ENCODE data around the gene AMBP. TPM values are rescaled to one million over a fixed set of nuclear protein-coding genes. Genes with fewer than 3 reads are reported as not detected.

The AMBP gene
- total RNA-seq, 1 experiment from 2014 or later: 0.20 TPM

DNA sequence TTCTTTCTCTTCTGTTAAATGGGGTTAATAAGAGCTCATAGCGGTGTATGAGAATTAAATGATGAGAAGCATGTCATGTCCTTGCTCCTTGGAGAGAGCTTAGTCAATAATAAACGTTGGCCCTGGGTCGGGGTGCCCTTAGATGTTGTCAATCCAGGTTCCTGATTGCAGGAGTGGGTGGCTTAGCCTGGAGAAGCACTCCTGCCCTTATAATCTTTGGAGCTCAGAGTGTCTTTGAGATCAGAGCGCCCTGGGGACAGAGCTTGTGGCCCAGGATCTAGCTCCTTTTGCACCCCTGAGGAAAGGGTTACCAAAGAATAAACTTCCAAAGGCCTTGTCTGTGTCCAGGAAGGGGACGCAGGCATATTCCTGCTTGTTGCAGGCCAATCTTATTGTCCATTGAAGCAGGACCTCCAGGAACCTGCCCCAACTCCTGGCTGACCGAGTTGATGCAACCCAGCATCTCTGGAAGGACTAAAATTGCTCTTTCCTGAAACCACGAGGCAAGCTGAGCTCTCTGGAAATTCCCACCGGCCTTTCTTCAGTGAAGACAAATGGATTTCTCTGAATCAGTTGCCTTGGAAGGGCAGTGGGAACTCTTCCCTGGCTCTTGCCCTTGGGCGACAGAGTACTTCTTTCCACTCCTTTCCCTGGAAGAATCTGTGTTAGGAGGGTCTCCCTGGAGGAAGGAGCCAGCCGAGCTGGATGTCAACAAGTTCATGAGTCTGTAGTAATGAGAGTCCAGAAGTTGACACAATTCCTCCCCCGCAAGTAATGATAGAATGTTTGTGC lies 6.4 kb upstream of the AMBP start:
- no peak overlapping the region for H3K23ac ChIP-seq (ENCODE audit: insufficient read length, low read depth, low read length)
- WGBS (ENCODE audit: extremely low coverage, insufficient read length, low lambda C conversion rate): no CpG with 5 or more reads among the region's 11 CpGs
- H4K5ac ChIP-seq (ENCODE audit: insufficient read length, low read depth, low read length): no peak overlapping the region
- Mint-ChIP-seq H3K4me1 (0 out of 4 replicates have a peak, but pooled peaks cover 0 to 3% of the 10 kb centered on the region in 2 experiments), H3K27me3 (ENCODE audit: low read depth) (peaks cover 23% of the 10 kb centered on the region), H3K36me3 (ENCODE audit: insufficient read depth in 1 of 3, low read depth in 3 of 3) (no peaks in the 10 kb centered on the region), H3K9me3 (no peaks in the 10 kb centered on the region), H3K4me3 (no peak overlapping the region), H3K27ac (no peak overlapping the region)
- H4K20me1 ChIP-seq (ENCODE audit: control insufficient read depth, insufficient read depth, insufficient read length): no peaks in the 10 kb centered on the region
- H2BK5ac ChIP-seq (ENCODE audit: insufficient read length, low read length): no peak overlapping the region
- no peak overlapping the region for H2BK20ac ChIP-seq (ENCODE audit: low read depth, low read length, poor library complexity, severe bottlenecking)
- TF ChIP-seq, protein P1, sequence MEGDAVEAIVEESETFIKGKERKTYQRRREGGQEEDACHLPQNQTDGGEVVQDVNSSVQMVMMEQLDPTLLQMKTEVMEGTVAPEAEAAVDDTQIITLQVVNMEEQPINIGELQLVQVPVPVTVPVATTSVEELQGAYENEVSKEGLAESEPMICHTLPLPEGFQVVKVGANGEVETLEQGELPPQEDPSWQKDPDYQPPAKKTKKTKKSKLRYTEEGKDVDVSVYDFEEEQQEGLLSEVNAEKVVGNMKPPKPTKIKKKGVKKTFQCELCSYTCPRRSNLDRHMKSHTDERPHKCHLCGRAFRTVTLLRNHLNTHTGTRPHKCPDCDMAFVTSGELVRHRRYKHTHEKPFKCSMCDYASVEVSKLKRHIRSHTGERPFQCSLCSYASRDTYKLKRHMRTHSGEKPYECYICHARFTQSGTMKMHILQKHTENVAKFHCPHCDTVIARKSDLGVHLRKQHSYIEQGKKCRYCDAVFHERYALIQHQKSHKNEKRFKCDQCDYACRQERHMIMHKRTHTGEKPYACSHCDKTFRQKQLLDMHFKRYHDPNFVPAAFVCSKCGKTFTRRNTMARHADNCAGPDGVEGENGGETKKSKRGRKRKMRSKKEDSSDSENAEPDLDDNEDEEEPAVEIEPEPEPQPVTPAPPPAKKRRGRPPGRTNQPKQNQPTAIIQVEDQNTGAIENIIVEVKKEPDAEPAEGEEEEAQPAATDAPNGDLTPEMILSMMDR (conservative IDR thresholded peaks at IDR 0.05): no peak
- no peaks in the 10 kb centered on the region for H3K9me3 ChIP-seq (ENCODE audit: control insufficient read depth, low read depth, low read length)
- no peak overlapping the region for H4K8ac ChIP-seq (replicated peaks; ENCODE audit: insufficient read length, low read depth, low read length)
- no peaks in the 10 kb centered on the region for H3K23me2 ChIP-seq (ENCODE audit: insufficient read length, low read depth, low read length, poor library complexity, severe bottlenecking)
- no peaks in the 10 kb centered on the region for H3K27me3 ChIP-seq (ENCODE audit: insufficient read depth, low read length)
- H3K79me2 ChIP-seq (ENCODE audit: insufficient read depth, low read length): no peaks in the 10 kb centered on the region
- H3K4ac ChIP-seq (ENCODE audit: low read depth, low read length): no peak overlapping the region
- H4K91ac ChIP-seq (ENCODE audit: insufficient read length, low read depth, low read length): no peak overlapping the region
- no peak overlapping the region for H3K9ac ChIP-seq (ENCODE audit: extremely low read depth, insufficient read length, low read length)
- H3K14ac ChIP-seq (ENCODE audit: insufficient read depth, low read length): no peak overlapping the region
- no peak overlapping the region for H2AFZ ChIP-seq (ENCODE audit: low read length)
- no peak overlapping the region for H3K4me2 ChIP-seq (ENCODE audit: insufficient read depth, insufficient read length, low read length)
- no peaks in the 10 kb centered on the region for H3K79me1 ChIP-seq (ENCODE audit: insufficient read depth, low read depth, low read length, poor library complexity, severe bottlenecking)
- H2AK5ac ChIP-seq (ENCODE audit: insufficient read length, low read length): no peak overlapping the region
- no peak overlapping the region for H3T11ph ChIP-seq (ENCODE audit: low read length)
- no peak overlapping the region for H2BK120ac ChIP-seq (ENCODE audit: low read depth, low read length, poor library complexity, severe bottlenecking)
- no peak overlapping the region for H2BK15ac ChIP-seq (ENCODE audit: low read depth, low read length)
- no peak for DNase-seq
- no peak overlapping the region for H2BK12ac ChIP-seq (ENCODE audit: insufficient read length, low read depth, low read length)
- no peaks in the 10 kb centered on the region for H3K4me1 ChIP-seq (ENCODE audit: insufficient read depth, low read length)
- H3K18ac ChIP-seq (ENCODE audit: insufficient read length, low read depth, low read length): no peak overlapping the region
- H3K56ac ChIP-seq (ENCODE audit: insufficient read length, low read depth, low read length): no peak overlapping the region
- H3K27ac ChIP-seq (ENCODE audit: insufficient read length, low read depth, low read length): no peak overlapping the region
